OCI-LY1 (cell line): Measurements from ENCODE around the gene MTF2.

Source experiments
- H2AFZ ChIP-seq: fragments of 200-600 bp; sonication (generic), shearing (Covaris generic); 2 replicates; pipeline ENCODE4 v1.6.0; 2014; ENCODE audit warnings: antibody characterized with exemption, mild to moderate bottlenecking, low read length
- H3F3A ChIP-seq: fragments of 200-600 bp; sonication (generic), shearing (Covaris generic); 2 replicates; pipeline ENCODE4 v1.6.0; 2014; ENCODE audit warnings: mild to moderate bottlenecking, antibody characterized with exemption, low read length, moderate library complexity; ENCODE audit not compliant: insufficient read depth
- H3K27ac ChIP-seq: fragments of 200-600 bp; sonication (generic); 2 replicates; pipeline ENCODE4 v1.5.1; 2014; ENCODE audit warnings: low read length, mixed run types, mild to moderate bottlenecking, low read depth; ENCODE audit not compliant: poor library complexity, severe bottlenecking
- H3K27me3 ChIP-seq: fragments of 200-600 bp; sonication (generic); 2 replicates; pipeline ENCODE4 v1.6.0; 2014; ENCODE audit warnings: antibody characterized with exemption, mild to moderate bottlenecking, low read length, moderate library complexity; ENCODE audit not compliant: insufficient read depth
- H3K36me3 ChIP-seq: fragments of 200-600 bp; sonication (generic); 2 replicates; pipeline ENCODE4 v1.6.1; 2014; ENCODE audit warnings: mild to moderate bottlenecking, antibody characterized with exemption, low read length, moderate library complexity, mixed read lengths; ENCODE audit not compliant: insufficient read depth
- H3K4me1 ChIP-seq: fragments of 200-600 bp; sonication (generic); 2 replicates; pipeline ENCODE4 v1.5.1; 2014; ENCODE audit warnings: mild to moderate bottlenecking, low read length, moderate library complexity; ENCODE audit not compliant: insufficient read depth, severe bottlenecking
- H3K4me2 ChIP-seq: fragments of 200-600 bp; sonication (generic), shearing (Covaris generic); 2 replicates; pipeline ENCODE4 v1.6.1; 2014; ENCODE audit warnings: low read length
- H3K4me3 ChIP-seq: fragments of 200-600 bp; sonication (generic); 2 replicates; pipeline ENCODE4 v1.5.1; 2014; ENCODE audit warnings: low read length, low read depth, mild to moderate bottlenecking, mixed read lengths; ENCODE audit not compliant: poor library complexity, severe bottlenecking
- H3K79me2 ChIP-seq: fragments of 200-600 bp; shearing (Covaris generic); 2 replicates; pipeline ENCODE4 v1.6.1; 2016; ENCODE audit warnings: mixed run types, low read length, mixed read lengths; ENCODE audit not compliant: insufficient read depth
- H3K9ac ChIP-seq: fragments of 200-600 bp; sonication (generic), shearing (Covaris generic); 2 replicates; pipeline ENCODE4 v1.6.1; 2014; ENCODE audit warnings: mild to moderate bottlenecking, low read length, mixed read lengths
- H3K9me2 ChIP-seq: fragments of 200-600 bp; sonication (generic), shearing (Covaris generic); 2 replicates; pipeline ENCODE4 v1.6.1; 2014; ENCODE audit warnings: low read depth, mild to moderate bottlenecking, low read length, mixed read lengths
- H3K9me3 ChIP-seq: fragments of 200-600 bp; shearing (Covaris generic); 2 replicates; pipeline ENCODE4 v1.6.1; 2014; ENCODE audit warnings: low read length, mixed read lengths
- H4K20me1 ChIP-seq: fragments of 200-600 bp; sonication (generic), shearing (Covaris generic); 2 replicates; pipeline ENCODE4 v1.6.0; 2016; ENCODE audit warnings: mild to moderate bottlenecking, low read length; ENCODE audit not compliant: insufficient read depth
- EZH2 ChIP-seq: fragments of 200-600 bp; sonication (generic), shearing (Covaris generic); IDR thresholded peaks from 2 replicates; pipeline ENCODE4 v1.8.0; 2017; ENCODE audit warnings: borderline replicate concordance, mixed run types, mild to moderate bottlenecking, antibody characterized with exemption, low read length, moderate library complexity, mixed read lengths
- TF ChIP-seq, protein P1 (sequence below): fragments of 200-600 bp; sonication (generic), shearing (Covaris generic); IDR thresholded peaks from 2 replicates; pipeline ENCODE4 v1.5.1; 2017; ENCODE audit warnings: mild to moderate bottlenecking, antibody characterized with exemption, low read length, moderate library complexity, mixed read lengths

MTF2 gene

GRCh38 chr1:93152835-93153234 is 73.8 kb downstream of the MTF2 start:
- Histone ChIP-seq H3F3A (no peaks in the 10 kb centered on the region), H3K9ac (no peak overlapping the region), H2AFZ (no peak overlapping the region), H3K79me2 (no peaks in the 10 kb centered on the region), H3K4me1 (no peaks in the 10 kb centered on the region), H3K4me2 (no peak overlapping the region), H3K4me3 (no peak overlapping the region), H3K27me3 (no peaks in the 10 kb centered on the region), H3K9me3 (no peaks in the 10 kb centered on the region), H3K36me3 (peaks cover 89% of the 10 kb centered on the region), H4K20me1 (no peaks in the 10 kb centered on the region), H3K9me2 (no peaks in the 10 kb centered on the region), H3K27ac (no peak overlapping the region)
- TF ChIP-seq, protein P1, sequence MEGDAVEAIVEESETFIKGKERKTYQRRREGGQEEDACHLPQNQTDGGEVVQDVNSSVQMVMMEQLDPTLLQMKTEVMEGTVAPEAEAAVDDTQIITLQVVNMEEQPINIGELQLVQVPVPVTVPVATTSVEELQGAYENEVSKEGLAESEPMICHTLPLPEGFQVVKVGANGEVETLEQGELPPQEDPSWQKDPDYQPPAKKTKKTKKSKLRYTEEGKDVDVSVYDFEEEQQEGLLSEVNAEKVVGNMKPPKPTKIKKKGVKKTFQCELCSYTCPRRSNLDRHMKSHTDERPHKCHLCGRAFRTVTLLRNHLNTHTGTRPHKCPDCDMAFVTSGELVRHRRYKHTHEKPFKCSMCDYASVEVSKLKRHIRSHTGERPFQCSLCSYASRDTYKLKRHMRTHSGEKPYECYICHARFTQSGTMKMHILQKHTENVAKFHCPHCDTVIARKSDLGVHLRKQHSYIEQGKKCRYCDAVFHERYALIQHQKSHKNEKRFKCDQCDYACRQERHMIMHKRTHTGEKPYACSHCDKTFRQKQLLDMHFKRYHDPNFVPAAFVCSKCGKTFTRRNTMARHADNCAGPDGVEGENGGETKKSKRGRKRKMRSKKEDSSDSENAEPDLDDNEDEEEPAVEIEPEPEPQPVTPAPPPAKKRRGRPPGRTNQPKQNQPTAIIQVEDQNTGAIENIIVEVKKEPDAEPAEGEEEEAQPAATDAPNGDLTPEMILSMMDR, result no peak
- TF ChIP-seq EZH2, result no peak

GRCh38 chr1:93154898-93155297 is 75.8 kb downstream of the MTF2 start:
- Histone ChIP-seq H3K36me3 (peaks cover 87% of the 10 kb centered on the region), H3K79me2 (no peaks in the 10 kb centered on the region), H3K4me2 (no peak overlapping the region), H3K9me3 (no peaks in the 10 kb centered on the region), H3K4me1 (no peaks in the 10 kb centered on the region), H3K27ac (no peak overlapping the region), H3K9me2 (no peaks in the 10 kb centered on the region), H4K20me1 (no peaks in the 10 kb centered on the region), H3K27me3 (no peaks in the 10 kb centered on the region), H3K4me3 (no peak overlapping the region), H2AFZ (no peak overlapping the region), H3F3A (no peaks in the 10 kb centered on the region), H3K9ac (no peak overlapping the region)
- TF ChIP-seq, protein P1, result no peak
- no peak for TF ChIP-seq EZH2

DNA sequence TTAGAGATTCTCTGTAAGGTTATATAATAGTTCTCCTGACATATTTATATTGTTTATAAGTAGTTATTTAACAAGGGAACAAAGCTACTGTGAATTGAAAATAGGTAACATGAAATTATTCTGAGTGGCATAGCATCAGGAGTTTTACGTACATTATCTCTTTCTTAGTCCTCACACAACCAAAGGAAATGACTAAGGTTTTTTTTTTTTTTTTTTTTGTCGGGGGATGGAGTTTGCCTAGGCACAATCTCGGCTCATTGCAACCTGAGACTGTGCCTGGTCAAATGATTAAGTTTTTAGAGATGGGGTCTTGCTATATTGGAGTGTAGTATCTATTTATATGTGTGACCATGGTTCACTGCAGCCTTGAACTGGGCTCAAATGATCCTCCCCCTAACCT is 76.3 kb downstream of the MTF2 start:
- Histone ChIP-seq H2AFZ (no peak overlapping the region), H3K9me2 (no peaks in the 10 kb centered on the region), H4K20me1 (no peaks in the 10 kb centered on the region), H3K4me2 (no peak overlapping the region), H3K9ac (no peak overlapping the region), H3K27ac (no peak overlapping the region), H3K79me2 (no peaks in the 10 kb centered on the region), H3K9me3 (no peaks in the 10 kb centered on the region), H3K4me3 (no peak overlapping the region), H3F3A (no peaks in the 10 kb centered on the region), H3K4me1 (no peaks in the 10 kb centered on the region), H3K36me3 (peaks cover 88% of the 10 kb centered on the region), H3K27me3 (no peaks in the 10 kb centered on the region)
- TF ChIP-seq, protein P1, result no peak
- TF ChIP-seq EZH2, result no peak
